GM18526 (cell line): ENCODE results near the gene UBE2J2.

Source experiments
- POLR2A ChIP-seq: IDR thresholded peaks from 3 replicates; pipeline ENCODE4 v1.6.1; 2011; ENCODE audit not compliant: insufficient read length; ENCODE audit errors: extremely low read depth

Gene UBE2J2

DNA sequence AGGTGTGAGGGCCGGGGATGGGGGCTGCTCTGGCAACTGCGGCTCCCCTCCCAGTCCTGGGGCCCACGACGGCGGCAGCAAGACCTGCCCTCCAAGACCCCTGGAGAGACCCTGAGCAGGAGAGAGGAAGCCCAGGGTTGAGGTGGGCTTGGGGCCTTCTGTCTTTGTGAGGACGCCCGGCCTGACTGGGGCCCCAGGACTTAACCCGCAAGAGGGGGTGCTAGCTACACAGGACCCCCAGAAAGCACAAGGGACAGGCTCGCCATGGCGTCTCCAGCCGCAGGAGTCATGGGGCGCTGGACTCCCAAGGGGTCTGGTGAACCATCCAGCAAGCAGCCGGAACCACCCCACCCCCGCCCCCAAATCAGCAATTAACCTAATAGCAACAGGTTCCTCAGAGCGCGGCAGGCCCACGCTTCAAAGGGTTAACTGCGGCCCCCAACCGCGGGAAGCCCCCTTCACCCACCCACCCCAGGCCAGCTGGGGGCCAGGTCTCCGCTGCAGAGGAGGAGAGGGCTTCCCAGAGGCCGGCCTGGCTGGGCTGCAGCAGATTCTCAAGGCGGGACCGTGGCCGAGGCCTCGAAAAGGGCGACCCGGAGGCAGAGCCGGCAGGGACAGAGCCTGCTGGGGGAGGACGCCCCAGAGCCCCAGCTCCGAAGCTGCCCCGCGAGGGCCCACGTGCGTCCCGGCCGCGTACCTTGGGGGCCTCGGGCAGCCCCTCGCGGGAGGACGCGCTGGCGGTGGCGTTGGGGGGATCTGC is 27.7 kb downstream of the UBE2J2 start:
- TF ChIP-seq POLR2A = no peak

DNA sequence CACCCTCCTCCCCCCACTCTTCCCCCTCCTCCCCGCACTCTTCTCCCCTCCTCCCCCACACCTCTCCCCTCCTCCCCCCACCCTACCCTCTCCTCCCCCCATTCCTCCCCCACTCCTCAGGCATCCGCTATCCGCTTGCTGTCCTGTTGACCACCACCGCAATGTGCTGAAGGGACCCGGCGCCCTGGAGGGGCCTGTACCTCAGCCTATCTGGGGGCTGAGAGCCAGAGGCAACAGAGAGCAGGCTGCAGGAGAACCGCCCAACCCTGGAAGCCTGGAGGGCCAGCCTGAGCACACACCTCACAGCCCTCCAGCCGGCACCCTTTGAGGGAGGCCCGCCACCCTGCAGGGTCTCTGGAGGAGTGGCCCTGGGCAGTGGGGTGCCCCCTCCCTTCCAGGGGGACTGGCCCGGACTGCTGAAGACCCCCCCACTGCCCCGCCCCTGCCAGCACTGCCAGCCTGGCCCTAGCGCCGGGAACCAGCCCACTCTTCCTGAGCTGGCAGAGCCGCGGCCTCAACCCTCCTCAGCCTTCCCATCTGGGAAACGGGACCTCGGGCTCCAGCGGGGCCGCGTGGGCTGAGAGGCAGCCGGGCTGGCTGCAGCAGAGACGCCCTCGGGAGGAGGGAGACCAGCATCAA is 28.4 kb downstream of the UBE2J2 start:
- no peak for TF ChIP-seq POLR2A

DNA sequence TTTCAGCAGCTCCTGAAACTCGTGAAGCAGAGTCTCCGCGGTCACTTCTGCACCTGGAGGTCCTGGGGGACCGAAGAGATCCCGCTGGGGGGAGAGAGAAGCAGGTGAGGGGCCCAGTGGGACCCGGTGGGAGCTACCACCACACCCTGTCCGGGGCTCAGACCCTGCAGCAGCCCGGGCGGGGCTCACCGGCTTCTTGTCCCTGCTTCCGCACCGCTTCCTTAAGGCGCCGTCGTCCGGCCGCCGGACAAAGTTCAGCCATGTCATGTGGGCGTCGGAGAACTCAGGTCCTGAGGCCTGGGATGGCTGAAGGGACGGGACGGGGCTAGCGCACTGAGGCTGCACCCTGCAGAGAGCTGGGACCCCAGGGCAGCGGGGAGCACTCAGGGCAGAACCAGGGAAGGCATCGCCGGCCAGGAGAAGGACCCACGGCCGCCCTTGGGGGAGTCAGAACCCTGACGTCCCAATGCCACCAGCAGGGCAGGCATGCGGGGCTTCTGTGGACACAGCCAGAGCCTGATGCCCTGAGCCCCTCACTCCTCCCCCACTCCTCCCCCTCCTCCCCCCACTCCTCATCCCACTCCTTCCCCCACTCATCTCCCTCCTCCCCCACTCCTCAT is 29.4 kb downstream of the UBE2J2 start:
- no peak for TF ChIP-seq POLR2A

DNA sequence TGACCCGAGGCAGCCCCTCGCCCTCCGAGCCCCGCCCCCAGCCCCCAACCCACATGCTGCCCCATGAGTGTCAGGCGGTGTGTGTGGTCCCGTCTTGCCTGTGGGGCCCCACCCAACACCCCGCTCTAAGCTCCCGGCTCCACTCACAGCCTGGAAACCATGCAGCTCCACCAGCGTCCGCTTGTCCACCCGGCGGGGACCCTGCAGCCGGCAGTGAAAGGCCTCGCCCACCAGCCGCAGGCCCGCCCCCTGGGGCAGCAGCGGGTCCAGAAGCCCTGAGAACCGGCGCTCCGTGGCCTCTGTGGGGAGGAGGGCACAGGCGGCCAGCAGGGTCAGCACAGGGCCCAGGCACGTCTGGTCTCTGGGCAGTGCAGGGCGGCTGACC is 29.9 kb downstream of the UBE2J2 start:
- TF ChIP-seq POLR2A = no peak

DNA sequence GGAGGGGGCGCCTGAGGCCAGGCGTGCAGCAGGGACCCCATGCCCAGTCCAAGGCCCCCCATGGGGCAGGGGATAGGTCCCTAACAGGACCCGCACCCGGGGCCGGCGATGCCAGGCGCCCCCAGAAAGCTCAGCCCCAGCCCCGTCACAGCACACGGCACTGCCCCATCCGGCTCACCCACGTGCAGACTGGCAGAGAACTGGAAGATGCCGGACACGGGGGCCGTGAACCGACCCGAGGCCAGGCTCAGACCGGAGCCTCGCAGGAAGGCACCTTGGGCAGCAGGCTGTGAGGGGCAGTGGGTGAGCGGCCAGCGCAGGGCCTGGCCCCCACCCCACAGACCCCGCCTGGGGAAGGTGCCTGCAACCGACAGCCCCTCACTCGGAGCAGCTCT is 30.4 kb downstream of the UBE2J2 start:
- no peak for TF ChIP-seq POLR2A

DNA sequence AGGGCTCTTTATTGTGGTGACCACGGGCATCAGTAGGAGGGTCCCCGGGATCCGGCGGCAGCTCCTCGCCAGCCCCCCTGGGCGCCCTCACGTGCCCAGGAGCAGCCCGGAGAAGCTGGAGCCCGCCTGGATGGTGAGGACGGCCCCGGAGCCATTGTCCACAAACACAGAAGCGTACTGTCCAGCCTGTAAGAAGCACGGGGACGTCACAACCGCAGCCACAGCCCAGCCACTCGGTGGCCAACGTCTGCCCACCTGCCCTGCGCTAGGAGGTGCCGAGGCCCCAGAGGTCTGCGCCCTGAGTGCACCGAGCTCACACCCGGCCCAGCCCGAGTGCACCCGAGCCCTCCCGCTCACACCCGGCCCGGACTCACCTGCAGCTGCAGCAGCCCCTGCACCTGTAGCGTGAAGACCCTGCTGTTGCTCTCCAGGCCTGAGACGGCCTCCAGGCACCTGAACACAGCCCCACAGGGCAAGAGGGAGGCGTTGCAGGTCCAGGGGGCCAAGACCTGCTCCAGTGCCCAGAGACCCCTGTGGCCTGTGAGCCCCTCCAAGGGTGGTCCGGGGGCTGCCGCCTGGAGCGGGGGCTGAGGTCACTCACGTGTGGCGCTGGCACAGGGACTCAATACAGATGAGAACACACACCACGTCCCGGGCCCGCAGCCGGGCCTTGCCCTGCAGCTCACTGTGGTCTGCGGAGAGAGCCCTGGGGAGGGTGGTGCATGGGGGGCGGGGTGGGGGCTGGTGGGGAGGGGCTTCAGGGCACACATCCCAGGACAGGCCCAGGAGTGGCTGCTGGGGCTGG is 31.0 kb downstream of the UBE2J2 start:
- TF ChIP-seq POLR2A = no peak

DNA sequence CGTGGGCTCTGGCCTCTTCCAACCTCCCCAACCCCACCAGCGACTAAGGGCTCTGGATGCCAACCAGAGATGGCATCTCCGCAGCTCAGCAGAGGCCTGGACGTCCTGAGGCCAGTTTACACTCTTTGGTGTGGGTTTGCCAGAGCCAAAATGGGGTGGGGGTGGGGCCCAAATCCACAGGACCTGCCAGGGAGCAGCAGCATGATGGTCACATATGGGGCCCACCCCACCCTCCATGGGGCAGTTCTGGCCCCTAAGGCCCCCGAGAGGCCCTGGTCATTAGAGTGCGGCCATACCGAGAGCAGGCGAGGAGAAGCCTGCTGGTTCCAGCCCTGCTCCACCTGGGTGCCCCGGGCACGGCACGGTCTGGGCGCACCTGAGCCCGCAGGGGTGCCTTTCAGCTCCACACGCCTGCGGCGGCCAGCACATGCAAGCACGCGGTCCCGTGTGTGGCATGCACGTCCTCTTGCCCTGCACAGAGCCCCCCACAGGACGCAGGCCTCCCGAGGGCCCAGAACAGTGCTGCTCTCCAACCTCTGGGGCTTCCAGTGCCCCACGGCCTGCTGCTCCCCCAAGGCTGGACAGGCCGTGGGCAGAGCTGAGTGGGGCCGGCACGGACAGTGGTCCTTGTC is 31.9 kb downstream of the UBE2J2 start:
- no peak for TF ChIP-seq POLR2A

DNA sequence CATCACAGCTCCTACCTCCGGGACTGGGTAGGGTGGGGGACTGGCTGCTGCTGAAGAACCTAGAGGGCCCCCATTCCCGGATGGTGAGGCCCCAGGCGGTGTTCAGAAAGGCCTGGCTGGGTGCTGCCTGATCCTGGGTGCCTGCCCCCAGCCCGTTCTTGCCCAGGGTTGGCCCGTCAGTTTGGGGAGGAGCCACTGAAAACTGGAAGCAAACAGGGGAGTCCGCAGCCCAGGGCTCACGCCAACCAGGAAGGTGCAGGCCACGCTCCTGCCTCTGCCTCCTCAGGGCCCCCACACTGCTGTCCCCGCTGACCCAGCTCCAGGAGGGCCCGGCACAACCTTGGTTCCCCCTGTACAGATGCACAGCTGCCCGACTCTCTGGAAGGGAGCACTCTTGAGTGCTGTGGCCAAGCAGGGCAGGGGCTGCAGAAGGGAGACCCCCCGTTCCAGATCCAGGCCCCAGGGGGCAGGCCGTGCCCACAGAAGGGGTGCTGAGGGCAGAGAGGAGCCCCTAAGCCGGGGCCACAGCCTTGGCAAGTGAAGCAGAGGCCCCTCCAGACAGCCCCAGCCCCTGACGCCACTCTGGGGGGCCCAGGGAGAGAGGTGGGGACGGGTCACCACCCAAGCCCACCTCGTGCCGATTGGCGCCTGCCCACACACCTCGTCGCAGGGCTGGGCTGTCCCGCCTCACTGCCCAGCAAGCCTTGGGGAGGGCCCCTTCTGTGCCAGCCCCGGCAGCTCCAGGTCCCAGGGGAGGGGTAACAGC is 32.6 kb downstream of the UBE2J2 start:
- no peak for TF ChIP-seq POLR2A

DNA sequence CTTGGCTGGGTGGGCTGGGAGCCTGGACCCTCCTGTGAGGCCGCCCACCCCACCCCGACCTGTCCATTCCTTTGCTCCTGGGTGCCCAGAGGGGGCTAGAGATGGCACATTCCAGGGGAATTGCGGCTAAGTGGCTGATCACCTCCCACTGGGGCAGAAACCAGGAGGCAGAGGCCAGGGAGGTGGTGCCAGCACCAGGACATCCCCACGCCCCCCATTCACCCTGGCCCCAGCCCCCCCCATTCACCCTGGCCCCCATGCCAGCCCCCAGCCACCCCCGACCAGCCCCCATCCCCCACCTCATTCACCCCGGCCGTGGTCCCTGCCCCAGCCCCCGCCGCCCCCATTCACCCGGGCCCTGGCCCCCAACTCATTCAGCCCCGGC is 33.3 kb downstream of the UBE2J2 start:
- TF ChIP-seq POLR2A = no peak

DNA sequence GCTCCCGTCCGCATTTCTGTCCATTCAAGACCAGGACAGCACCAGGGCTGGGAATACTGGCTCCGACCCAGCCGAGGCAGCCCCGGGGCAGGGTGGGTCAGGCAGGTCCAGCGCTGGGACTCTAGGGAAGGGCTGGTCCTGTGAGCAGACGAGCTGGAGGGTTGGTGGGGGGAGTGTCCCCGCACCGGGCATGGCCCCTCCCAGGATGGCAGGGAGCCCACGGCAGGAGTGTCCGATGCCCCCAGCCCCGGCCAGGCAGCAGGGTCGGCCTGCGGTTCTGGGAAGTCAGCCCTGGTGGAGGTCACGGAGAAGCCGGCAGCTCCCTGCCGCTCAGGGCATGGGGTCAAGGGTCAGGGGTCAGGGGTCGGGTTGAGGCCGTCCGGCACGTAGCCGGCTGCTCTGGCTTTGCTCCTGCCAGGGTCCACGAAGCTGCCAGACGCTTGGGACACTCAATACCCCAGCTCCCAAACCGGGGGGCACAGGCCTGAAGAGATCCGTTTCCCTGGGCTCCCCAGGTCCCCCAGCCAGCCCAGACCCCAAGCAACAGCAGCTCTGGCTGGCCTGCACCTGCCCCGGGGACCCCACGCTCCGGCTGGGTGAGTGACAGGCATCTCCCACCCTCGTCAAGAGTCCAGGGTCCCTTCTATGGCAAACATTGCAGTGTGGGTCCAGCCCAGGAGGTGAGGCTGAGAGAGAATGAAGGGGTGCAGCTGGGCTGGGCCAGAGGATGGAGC is 33.9 kb downstream of the UBE2J2 start:
- no peak for TF ChIP-seq POLR2A

DNA sequence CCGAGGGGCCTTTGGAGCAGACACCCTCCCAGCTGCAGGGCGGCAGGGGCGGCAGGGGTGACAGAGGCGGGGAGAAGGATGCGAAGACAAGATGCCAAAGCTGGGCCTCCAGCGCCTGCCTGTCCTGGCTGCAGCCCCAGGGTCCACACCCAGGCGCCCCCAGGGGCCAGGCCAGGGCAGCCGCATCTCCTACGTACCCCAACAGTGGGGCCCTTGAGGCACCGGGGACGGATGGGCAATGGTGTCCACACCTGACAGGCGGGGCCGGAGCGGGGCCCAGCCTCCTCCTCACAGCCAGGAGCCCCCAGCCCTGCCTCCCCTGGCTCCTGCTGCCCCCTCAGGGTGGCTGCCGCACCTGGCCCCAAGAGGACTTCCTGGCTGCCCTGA is 34.4 kb downstream of the UBE2J2 start:
- no peak for TF ChIP-seq POLR2A

DNA sequence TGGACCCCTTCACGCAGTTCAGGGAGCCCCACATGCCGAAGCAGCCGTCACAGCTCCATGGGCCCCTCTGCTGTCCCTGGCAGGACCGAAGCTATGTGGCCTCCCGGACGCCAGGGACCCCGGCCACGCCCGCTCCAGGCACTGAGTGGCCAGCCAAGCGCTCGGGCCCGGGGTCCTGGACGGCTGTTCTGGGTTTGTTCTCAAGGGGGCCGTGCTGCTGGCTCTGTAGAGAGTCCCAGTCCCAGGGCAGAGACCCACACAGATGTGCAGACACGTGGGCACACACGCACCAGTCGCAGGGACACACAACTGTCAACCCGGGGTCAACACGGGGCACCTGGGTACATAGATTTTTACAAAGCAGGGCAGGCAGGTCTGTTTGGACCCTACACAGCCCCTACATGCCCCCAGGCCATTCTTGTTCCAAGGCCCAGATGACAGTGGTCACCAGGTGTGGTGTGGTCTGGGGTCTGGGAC is 34.9 kb downstream of the UBE2J2 start:
- TF ChIP-seq POLR2A = no peak

DNA sequence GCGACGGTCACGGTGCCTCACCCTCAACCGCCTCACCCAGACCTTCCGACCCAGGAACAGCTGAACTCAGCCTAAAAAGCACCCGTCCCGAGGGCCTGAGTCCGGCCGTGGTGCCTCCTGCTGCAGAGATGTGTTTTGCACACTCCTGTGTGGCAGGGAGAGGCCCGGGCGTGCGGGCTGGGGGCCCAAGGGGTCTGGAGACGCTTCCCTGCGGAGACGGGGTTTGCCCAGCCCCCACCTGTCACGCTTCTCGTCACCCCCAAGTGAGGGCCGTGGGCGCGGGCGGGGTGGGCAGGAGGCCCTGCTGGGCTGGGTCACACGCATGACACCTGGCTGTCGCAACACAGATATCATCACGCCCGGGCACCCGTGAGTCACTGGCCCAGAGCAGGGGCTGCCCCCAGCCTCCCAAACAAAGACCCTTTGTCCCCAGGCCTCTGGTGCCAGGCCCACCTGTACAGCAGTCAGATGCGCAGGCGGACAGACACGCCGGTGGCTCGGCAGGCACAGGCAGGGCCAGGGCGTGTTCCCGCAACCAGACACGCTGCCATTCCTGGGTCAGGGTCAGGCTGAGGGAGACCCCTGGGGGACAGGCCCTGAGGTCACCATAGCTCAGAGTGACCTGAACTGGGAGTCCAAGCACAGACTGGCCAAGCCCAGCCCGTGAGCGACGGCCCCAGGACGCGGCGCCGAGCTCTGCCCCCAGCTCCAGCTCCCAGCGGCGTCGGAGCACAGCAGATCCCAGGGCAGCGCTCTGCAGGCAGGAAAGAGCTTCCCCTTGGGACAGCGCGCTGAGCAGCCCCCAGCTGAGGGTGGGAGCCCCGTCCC is 35.6 kb downstream of the UBE2J2 start:
- TF ChIP-seq POLR2A = no peak
